Tibial nerve (tissue), 4 donors: ENCODE measurements around the gene GABPB1. TPM values are rescaled to one million over a fixed set of nuclear protein-coding genes. Genes with fewer than 3 reads are reported as not detected.

ENCODE experiments used
- DNase-seq, 2 donors: peaks; one replicate each; pipeline ENCODE4 v3.0.0-alpha.2; 2019; ENCODE audit warnings: low spot score in 2 of 2
- H3K27ac ChIP-seq, 4 donors: fragments of 200-600 bp; sonication (generic) in 3 of 4; one replicate each; pipeline ENCODE4 v1.5.1; 2017 to 2019; ENCODE audit warnings: mild to moderate bottlenecking in 1 of 4
- H3K27me3 ChIP-seq, 2 donors: fragments of 200-600 bp; sonication (generic) in 1 of 2; one replicate each; pipeline versions ENCODE4 v1.5.1 to v1.6.0; 2017 to 2019
- H3K36me3 ChIP-seq, 3 donors: fragments of 200-600 bp; sonication (generic); one replicate each; pipeline ENCODE4 v1.5.1; 2018 to 2019
- H3K4me1 ChIP-seq, 4 donors: fragments of 200-600 bp; sonication (generic) in 3 of 4; one replicate each; pipeline ENCODE4 v1.5.1; 2017 to 2019
- H3K4me3 ChIP-seq, 4 donors: fragments of 200-600 bp; sonication (generic) in 3 of 4; one replicate each; pipeline ENCODE4 v1.5.1; 2017 to 2019; ENCODE audit warnings: mild to moderate bottlenecking in 1 of 4, moderate library complexity in 1 of 4
- H3K9me3 ChIP-seq, 4 donors: fragments of 200-600 bp; sonication (generic) in 3 of 4; one replicate each; pipeline ENCODE4 v1.5.1; 2017 to 2019
- EP300 ChIP-seq, 2 donors: sonication (generic); formaldehyde crosslinking; IDR thresholded peaks; one replicate each; pipeline ENCODE4 v1.6.1; 2017; ENCODE audit warnings: antibody characterized with exemption in 2 of 2, mild to moderate bottlenecking in 1 of 2
- POLR2A ChIP-seq, 2 donors: fragments of 450-650 bp; IDR thresholded peaks; one replicate each; pipeline ENCODE4 v1.6.1; 2017; ENCODE audit warnings: antibody characterized with exemption in 2 of 2, mild to moderate bottlenecking in 2 of 2, moderate library complexity in 2 of 2
- WGBS, 2 donors: methylation state at CpG; one replicate each; pipeline ENCODE4 v1.1.5; 2018; 5-methylcytosine and 5-hydroxymethylcytosine counted together
- total RNA-seq, 4 donors: library from RNA; depleted of rRNA; stranded (reverse); fragments of >200 nt; gene quantifications; one replicate each; pipeline ENCODE4 v1.1.0, GENCODE V29; 2016
- TF ChIP-seq, protein P1 (sequence below), 5 experiments: fragments of 200-600 bp in 3 of 5; fragments of 450-650 bp in 2 of 5; sonication (generic) in 3 of 5; IDR thresholded peaks; one replicate each; pipeline ENCODE4 v1.5.1; 2016 to 2019; ENCODE audit warnings: antibody characterized with exemption in 5 of 5, mild to moderate bottlenecking in 3 of 5, moderate library complexity in 2 of 5

GABPB1 gene
- total RNA-seq, 4 donors from 2014 or later = 13.3 to 22.2 (median 17.4) TPM

- DNase-seq = no peak
- H3K27ac ChIP-seq = no peak overlapping the region
- no peak overlapping the region for H3K4me3 ChIP-seq
- TF ChIP-seq, protein P1, sequence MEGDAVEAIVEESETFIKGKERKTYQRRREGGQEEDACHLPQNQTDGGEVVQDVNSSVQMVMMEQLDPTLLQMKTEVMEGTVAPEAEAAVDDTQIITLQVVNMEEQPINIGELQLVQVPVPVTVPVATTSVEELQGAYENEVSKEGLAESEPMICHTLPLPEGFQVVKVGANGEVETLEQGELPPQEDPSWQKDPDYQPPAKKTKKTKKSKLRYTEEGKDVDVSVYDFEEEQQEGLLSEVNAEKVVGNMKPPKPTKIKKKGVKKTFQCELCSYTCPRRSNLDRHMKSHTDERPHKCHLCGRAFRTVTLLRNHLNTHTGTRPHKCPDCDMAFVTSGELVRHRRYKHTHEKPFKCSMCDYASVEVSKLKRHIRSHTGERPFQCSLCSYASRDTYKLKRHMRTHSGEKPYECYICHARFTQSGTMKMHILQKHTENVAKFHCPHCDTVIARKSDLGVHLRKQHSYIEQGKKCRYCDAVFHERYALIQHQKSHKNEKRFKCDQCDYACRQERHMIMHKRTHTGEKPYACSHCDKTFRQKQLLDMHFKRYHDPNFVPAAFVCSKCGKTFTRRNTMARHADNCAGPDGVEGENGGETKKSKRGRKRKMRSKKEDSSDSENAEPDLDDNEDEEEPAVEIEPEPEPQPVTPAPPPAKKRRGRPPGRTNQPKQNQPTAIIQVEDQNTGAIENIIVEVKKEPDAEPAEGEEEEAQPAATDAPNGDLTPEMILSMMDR (IDR thresholded peaks at IDR 0.05) = no peak
- TF ChIP-seq EP300 (IDR thresholded peaks at IDR 0.05) (no peak), POLR2A (IDR thresholded peaks at IDR 0.05) (no peak)
- no peaks in the 10 kb centered on the region for H3K4me1 ChIP-seq
- no peaks in the 10 kb centered on the region for H3K36me3 ChIP-seq
- 88 to 95% methylated on average over 2 of the region's 2 CpGs for WGBS, 2 donors
- H3K9me3 ChIP-seq = no peaks in the 10 kb centered on the region
- H3K27me3 ChIP-seq = no peaks in the 10 kb centered on the region
Observed at GRCh38 chr15:50238255-50238654, 116.7 kb downstream of the GABPB1 start.

GRCh38 chr15:50236433-50236832 lies 118.6 kb downstream of the GABPB1 start:
- no peaks in the 10 kb centered on the region for H3K36me3 ChIP-seq
- H3K27ac ChIP-seq = no peak overlapping the region
- H3K4me1 ChIP-seq = no peaks in the 10 kb centered on the region
- no peak for DNase-seq
- 97% methylated on average over 9 of the region's 9 CpGs for WGBS, 2 donors
- no peaks in the 10 kb centered on the region for H3K27me3 ChIP-seq
- H3K9me3 ChIP-seq = no peaks in the 10 kb centered on the region
- no peak overlapping the region for H3K4me3 ChIP-seq
- TF ChIP-seq EP300 (IDR thresholded peaks at IDR 0.05) (no peak), POLR2A (IDR thresholded peaks at IDR 0.05) (no peak)
- TF ChIP-seq, protein P1 (IDR thresholded peaks at IDR 0.05) = no peak

GRCh38 chr15:50235794-50236193 lies 119.2 kb downstream of the GABPB1 start:
- DNase-seq = no peak
- TF ChIP-seq EP300 (IDR thresholded peaks at IDR 0.05) = no peak
- TF ChIP-seq, protein P1 (IDR thresholded peaks at IDR 0.05) = no peak
- TF ChIP-seq POLR2A (IDR thresholded peaks at IDR 0.05) = no peak
- Histone ChIP-seq H3K9me3 (no peaks in the 10 kb centered on the region), H3K27me3 (no peaks in the 10 kb centered on the region), H3K4me1 (no peaks in the 10 kb centered on the region), H3K36me3 (no peaks in the 10 kb centered on the region), H3K27ac (no peak overlapping the region), H3K4me3 (no peak overlapping the region)
- 41 to 70% methylated on average over 1 of the region's 1 CpG for WGBS, 2 donors

- H3K4me3 ChIP-seq = no peak overlapping the region
- no peak for DNase-seq
- no peak overlapping the region for H3K27ac ChIP-seq
- no peaks in the 10 kb centered on the region for H3K4me1 ChIP-seq
- 39 to 42% methylated on average over 2 of the region's 2 CpGs for WGBS, 2 donors
- no peaks in the 10 kb centered on the region for H3K36me3 ChIP-seq
- H3K27me3 ChIP-seq = no peaks in the 10 kb centered on the region
- no peaks in the 10 kb centered on the region for H3K9me3 ChIP-seq
- no peak for TF ChIP-seq POLR2A (IDR thresholded peaks at IDR 0.05)
- no peak for TF ChIP-seq EP300 (IDR thresholded peaks at IDR 0.05)
- TF ChIP-seq, protein P1 (IDR thresholded peaks at IDR 0.05) = no peak
Observed at GRCh38 chr15:50234764-50235163, 120.2 kb downstream of the GABPB1 start.

DNA sequence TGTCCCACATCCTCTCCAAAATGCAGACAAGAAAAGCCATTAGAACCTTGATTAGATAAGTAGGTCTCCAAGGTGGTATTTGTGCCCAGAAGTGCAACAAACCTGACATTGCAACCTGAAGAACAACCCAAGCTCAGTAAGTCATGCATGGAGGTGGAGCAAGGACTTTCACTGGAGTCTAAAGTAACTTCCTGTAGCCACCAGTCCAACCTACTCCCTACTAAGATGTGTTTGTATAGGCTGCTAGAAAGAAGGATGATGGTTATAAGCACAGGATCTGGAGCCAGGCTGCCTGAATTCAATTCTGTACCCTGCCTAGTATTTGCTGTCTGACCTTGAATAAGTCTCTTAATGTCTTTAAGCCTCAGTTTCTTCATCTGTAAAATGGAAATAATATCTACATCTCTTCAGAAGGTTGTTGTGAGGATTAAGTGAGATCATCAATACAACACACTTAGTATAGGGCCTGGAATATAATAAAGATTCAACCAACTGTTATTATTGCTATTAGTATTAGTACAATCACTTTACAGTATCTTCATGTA lies 121.7 kb downstream of the GABPB1 start:
- Histone ChIP-seq H3K4me1 (no peaks in the 10 kb centered on the region), H3K9me3 (no peaks in the 10 kb centered on the region), H3K27ac (no peak overlapping the region), H3K4me3 (no peak overlapping the region), H3K36me3 (no peaks in the 10 kb centered on the region), H3K27me3 (no peaks in the 10 kb centered on the region)
- no peak for DNase-seq
- TF ChIP-seq EP300 (IDR thresholded peaks at IDR 0.05) (no peak), POLR2A (IDR thresholded peaks at IDR 0.05) (no peak)
- TF ChIP-seq, protein P1 (IDR thresholded peaks at IDR 0.05) = no peak
